Tongue (tissue), 2 donors: ENCODE measurements around the gene NUDT17. TPM values are rescaled to one million over a fixed set of nuclear protein-coding genes. Genes with fewer than 3 reads are reported as not detected.
A peak's percentile ranks its signal among the peaks of the same experiment; 100 is the strongest.
"Not testable (repeated sequence)": the region's sequence is repeated elsewhere in the genome, so short reads cannot be mapped to it uniquely, and the experiment has no call there.

Source experiments
- DNase-seq: peaks from one replicate; pipeline ENCODE4 v3.0.0-alpha.2; 2015
- total RNA-seq: library from RNA; depleted of rRNA; stranded (reverse); fragments of >200 nt; gene quantifications from one replicate; pipeline ENCODE4 v1.2.3, GENCODE V29; 2014

The NUDT17 gene
- total RNA-seq, result 14.0 TPM

GRCh38 chr1:145845514-145846161, at the start of gene NUDT17:
Gene NUDT17 (plus strand): TSS chr1:145845630. CDS start chr1:145845641, 11 bp downstream.
- DNase-seq, result peak; percentile 92

GRCh38 chr1:145796753-145797152, 48.7 kb upstream of the NUDT17 start:
- no peak for DNase-seq

GRCh38 chr1:145799806-145800205, 45.6 kb upstream of the NUDT17 start:
- DNase-seq, result no peak

- no peak for DNase-seq
Observed at GRCh38 chr1:145804235-145805045, 41.0 kb upstream of the NUDT17 start.

GRCh38 chr1:145805057-145805456, 40.4 kb upstream of the NUDT17 start:
- DNase-seq, result no peak

GRCh38 chr1:145806408-145806807, 39.0 kb upstream of the NUDT17 start:
- no peak for DNase-seq

GRCh38 chr1:145806844-145807243, 38.6 kb upstream of the NUDT17 start:
- no peak for DNase-seq

- DNase-seq, result not testable (repeated sequence)
Observed at GRCh38 chr1:145812977-145813810, 32.2 kb upstream of the NUDT17 start.

- DNase-seq, result not testable (repeated sequence)
Observed at GRCh38 chr1:145818095-145818494, 27.3 kb upstream of the NUDT17 start.

GRCh38 chr1:145822779-145823331, 22.6 kb upstream of the NUDT17 start:
- DNase-seq, result not testable (repeated sequence)

- DNase-seq, result peak; percentile 96
Observed at GRCh38 chr1:145823565-145824498, 21.6 kb upstream of the NUDT17 start, which contains the start of the genes POLR3C and RNF115. Gene POLR3C (plus strand): TSS chr1:145824200. CDS start chr1:145825777, 1,577 bp downstream. Gene RNF115 (minus strand): TSS chr1:145824095. CDS start chr1:145823873, 222 bp downstream.

- no peak for DNase-seq
Observed at GRCh38 chr1:145824499-145824842, 21.0 kb upstream of the NUDT17 start.

- DNase-seq, result no peak
Observed at GRCh38 chr1:145826030-145826429, 19.4 kb upstream of the NUDT17 start.

GRCh38 chr1:145827966-145828365, 17.5 kb upstream of the NUDT17 start:
- DNase-seq, result no peak

GRCh38 chr1:145828367-145829026, 16.9 kb upstream of the NUDT17 start:
- DNase-seq, result no peak

GRCh38 chr1:145830810-145831209, 14.6 kb upstream of the NUDT17 start:
- not testable (repeated sequence) for DNase-seq

GRCh38 chr1:145837656-145838055, 7.8 kb upstream of the NUDT17 start:
- no peak for DNase-seq

GRCh38 chr1:145843031-145843430, 2.4 kb upstream of the NUDT17 start:
- DNase-seq, result no peak

- DNase-seq, result no peak
Observed at GRCh38 chr1:145845144-145845513, 301 bp upstream of the NUDT17 start.

GRCh38 chr1:145846201-145846612, 777 bp downstream of the NUDT17 start:
- peak; percentile 48 for DNase-seq

- no peak for DNase-seq
Observed at GRCh38 chr1:145847827-145848226, 2.4 kb downstream of the NUDT17 start.
